Neuron (in vitro differentiated cells): ENCODE measurements around the gene DHCR24.
"Not testable (repeated sequence)": the region's sequence is repeated elsewhere in the genome, so short reads cannot be mapped to it uniquely, and the experiment has no call there.

Experiments used
- H2AFZ ChIP-seq: one replicate; pipeline ENCODE4 v1.6.1; 2013; ENCODE audit warnings: low read depth, mild to moderate bottlenecking, inconsistent platforms, low read length, moderate library complexity
- H3K27me3 ChIP-seq: one replicate; pipeline ENCODE4 v1.6.1; 2013; ENCODE audit warnings: low read length; ENCODE audit not compliant: insufficient read depth
- H3K36me3 ChIP-seq: one replicate; pipeline ENCODE4 v1.6.1; 2013; ENCODE audit warnings: low read length; ENCODE audit not compliant: insufficient read depth
- H3K4me1 ChIP-seq: one replicate; pipeline ENCODE4 v1.6.1; 2013; ENCODE audit warnings: low read length; ENCODE audit not compliant: insufficient read depth
- H3K4me3 ChIP-seq: 2 replicates; pipeline ENCODE4 v1.5.1; 2013; ENCODE audit warnings: mild to moderate bottlenecking, low read length, moderate library complexity
- H3K9me3 ChIP-seq: one replicate; pipeline ENCODE4 v1.6.1; 2013; ENCODE audit warnings: low read length

DHCR24 gene

DNA sequence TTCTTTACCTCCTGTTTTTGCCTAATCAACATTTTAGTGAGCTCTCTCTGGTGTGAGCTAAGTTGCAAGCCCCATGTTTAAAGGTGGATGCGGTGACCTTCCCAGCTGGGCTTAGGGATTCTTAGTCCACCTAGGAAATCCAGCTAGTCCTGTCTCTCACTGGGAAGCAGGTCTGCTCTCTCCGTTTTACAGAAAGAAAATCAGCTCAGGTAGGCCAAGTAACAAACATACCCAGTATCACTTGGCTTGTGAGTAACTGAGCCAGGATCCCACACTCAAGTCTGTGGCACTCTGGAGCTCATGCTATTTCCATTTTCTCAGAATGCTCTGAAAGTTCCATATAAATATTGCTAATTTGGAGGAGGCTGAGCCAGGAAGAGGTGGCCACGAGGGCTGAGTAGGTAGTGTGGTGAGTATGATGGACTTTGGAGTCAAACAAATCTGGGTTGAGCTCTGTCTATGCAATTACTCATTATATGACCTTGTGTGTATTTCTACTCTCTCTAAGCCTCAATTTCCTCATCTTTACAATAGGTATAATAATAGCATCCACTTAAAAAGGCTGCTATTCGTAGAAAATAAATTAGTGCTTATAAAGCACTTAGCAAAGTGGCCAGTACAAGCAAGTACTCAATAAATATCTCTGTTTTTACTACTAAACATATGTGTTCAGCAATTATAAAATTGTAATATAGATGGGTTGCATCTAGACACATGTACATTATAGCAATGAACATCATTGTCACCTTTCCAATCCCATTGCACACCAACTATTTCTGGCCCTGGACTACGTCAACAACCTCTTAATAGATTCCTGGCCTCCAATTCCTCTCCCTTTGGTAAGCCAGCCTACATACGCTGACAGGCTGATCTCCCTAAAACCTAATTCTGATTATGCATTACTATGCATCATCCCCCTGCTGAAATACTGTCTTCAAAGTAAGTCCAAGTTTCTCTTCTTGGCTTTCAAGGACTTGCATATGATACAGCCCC is 32.7 kb upstream of the DHCR24 start:
- no peaks in the 10 kb centered on the region for H3K36me3 ChIP-seq
- H3K4me3 ChIP-seq, result no peak overlapping the region
- H3K9me3 ChIP-seq, result no peaks in the 10 kb centered on the region
- no peaks in the 10 kb centered on the region for H3K4me1 ChIP-seq
- H2AFZ ChIP-seq, result no peak overlapping the region
- no peaks in the 10 kb centered on the region for H3K27me3 ChIP-seq

DNA sequence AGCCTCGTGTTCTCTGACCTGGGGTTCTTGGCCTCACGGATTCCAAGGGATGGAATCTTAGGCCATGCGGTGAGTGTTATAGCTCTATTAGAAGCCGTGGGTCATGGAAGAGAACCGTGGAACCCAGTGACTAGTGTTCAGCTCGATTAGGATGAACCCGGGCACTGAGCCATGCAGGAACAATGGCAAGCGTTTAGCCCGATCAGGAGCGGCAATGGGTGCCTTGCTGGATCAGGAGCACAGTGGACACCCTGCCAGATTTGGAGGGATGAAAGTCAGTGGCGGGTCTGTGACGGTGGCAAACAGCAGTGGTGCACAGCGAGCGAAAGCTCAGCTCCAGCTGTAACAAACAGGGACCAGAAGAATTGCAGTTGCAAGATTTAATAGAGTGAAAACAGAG is 24.1 kb upstream of the DHCR24 start:
- not testable (repeated sequence) for H3K4me3 ChIP-seq, H2AFZ ChIP-seq, H3K27me3 ChIP-seq, H3K36me3 ChIP-seq, H3K9me3 ChIP-seq, H3K4me1 ChIP-seq

DNA sequence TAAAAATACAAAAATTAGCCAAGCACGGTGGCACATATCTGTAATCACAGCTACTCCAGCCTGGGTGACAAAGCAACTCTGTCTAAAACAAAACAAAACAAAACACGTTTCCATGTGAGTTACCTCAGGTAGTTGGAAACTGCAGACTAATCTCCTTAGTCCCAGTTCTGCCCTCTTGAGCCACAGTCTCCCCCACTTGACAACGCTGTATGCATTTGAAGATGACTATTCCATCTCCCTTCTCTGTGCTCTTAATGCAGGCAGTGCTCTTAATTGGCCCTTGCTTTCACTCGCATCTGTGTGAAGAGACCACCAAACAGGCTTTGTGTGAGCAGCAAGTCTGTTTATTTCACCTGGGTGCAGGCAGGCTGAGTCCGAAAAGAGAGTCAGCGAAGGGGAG is 19.6 kb upstream of the DHCR24 start:
- no peaks in the 10 kb centered on the region for H3K9me3 ChIP-seq
- H2AFZ ChIP-seq, result no peak overlapping the region
- peaks cover 3% of the 10 kb centered on the region for H3K27me3 ChIP-seq
- no peaks in the 10 kb centered on the region for H3K36me3 ChIP-seq
- no peak overlapping the region for H3K4me3 ChIP-seq
- H3K4me1 ChIP-seq, result no peaks in the 10 kb centered on the region

DNA sequence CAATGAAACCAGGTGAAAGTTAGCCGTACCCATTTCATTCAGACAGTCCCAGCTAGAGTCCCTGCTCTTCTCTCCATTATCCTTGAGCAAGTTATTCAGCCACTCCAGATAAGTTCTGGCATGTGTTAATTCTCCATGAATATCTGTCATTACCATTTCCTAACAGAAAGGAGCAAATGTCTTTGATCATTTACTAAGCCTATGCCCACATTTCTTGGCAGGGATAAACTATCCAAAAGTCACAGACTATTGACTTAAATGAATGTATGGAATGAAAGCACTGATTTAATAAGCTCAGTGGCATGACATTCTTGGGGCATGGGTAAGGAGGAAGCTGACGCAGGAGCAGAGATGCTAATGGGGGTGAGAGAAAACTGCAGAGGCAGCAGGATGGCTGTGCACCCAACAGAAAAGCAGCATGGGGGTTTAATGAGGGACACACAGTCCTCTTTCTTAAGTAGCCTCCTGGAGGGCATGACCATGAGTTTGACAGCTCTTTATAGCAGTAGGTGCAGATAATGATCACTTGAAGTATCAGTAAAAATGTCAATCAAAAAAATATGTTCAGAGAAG is 17.6 kb upstream of the DHCR24 start:
- no peak overlapping the region for H3K4me3 ChIP-seq
- H2AFZ ChIP-seq, result no peak overlapping the region
- H3K36me3 ChIP-seq, result no peaks in the 10 kb centered on the region
- H3K9me3 ChIP-seq, result no peaks in the 10 kb centered on the region
- no peaks in the 10 kb centered on the region for H3K4me1 ChIP-seq
- H3K27me3 ChIP-seq, result peaks cover 3% of the 10 kb centered on the region

DNA sequence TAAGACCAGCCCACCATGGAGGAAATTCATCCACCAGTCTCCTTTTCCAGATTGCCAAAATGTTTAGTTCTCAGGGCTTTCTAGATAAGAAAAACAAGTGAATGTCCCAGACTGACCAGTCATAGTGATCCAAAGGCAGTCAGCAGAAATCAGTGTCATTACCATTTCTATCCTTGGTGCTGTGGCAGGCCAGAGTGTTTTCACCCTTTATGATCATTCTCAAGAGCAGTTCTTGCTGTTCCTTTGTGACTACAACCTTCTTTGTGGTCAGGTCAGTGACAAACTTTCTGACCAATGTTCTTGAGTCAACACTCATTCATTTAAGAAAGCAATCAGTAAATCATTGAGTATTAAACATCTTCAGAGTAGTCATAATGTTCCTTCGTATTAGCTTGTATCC is 7.3 kb upstream of the DHCR24 start:
- Histone ChIP-seq H3K4me3 (no peak overlapping the region), H2AFZ (no peak overlapping the region), H3K36me3 (no peaks in the 10 kb centered on the region), H3K27me3 (no peaks in the 10 kb centered on the region), H3K9me3 (no peaks in the 10 kb centered on the region), H3K4me1 (no peaks in the 10 kb centered on the region)

DNA sequence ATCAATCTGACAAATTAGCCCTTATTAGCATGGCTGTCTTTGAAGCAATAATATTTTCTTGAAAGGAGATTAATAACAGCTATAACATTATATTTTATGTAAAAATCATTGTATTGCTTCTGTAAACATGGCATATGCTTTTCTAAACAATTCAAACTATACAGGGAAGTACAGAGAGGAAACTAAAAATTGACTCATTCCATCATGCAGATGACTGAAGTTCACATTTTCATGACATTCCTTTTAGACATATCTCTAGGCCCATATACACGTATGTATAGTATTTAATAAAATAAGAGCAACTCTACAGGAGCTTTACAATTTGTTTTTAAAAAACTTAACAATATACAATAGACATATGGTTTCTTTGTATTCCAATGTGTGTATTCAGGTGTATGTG is 5.6 kb upstream of the DHCR24 start:
- Histone ChIP-seq H3K4me1 (peaks cover 9% of the 10 kb centered on the region), H3K4me3 (no peak overlapping the region), H3K9me3 (no peaks in the 10 kb centered on the region), H2AFZ (no peak overlapping the region), H3K36me3 (no peaks in the 10 kb centered on the region), H3K27me3 (no peaks in the 10 kb centered on the region)

DNA sequence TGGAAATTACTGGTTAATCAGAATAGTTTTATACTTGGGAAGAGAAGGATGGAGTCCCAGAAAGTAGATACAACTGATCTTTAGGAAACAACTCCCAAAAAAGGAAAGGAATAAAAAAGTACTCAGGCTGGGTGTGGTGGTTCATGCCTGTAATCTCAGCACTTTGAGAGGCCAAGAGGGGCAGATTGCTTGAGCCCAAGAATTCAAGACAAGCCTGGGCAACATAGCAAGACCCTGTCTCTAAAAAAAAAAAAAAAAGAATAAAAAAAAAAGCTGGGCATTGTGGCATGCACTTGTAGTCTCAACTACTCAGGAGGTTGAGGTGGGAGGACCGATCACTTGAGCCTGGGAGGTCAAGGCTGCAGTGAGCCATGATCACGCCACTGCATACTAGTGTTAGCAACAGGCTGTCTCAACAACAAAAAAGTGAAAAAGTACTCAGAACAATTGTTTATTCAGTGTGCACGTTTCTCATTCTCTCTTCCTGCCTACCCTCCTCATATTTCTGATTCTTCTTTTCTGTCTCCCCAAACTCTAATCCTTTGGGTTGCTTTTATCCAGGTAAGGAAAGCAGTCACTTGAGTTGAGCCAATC is 2.2 kb upstream of the DHCR24 start:
- Histone ChIP-seq H3K9me3 (no peaks in the 10 kb centered on the region), H3K36me3 (peaks cover 12% of the 10 kb centered on the region), H3K4me3 (no peak overlapping the region), H3K4me1 (peaks cover 29% of the 10 kb centered on the region), H3K27me3 (no peaks in the 10 kb centered on the region), H2AFZ (no peak overlapping the region)

DNA sequence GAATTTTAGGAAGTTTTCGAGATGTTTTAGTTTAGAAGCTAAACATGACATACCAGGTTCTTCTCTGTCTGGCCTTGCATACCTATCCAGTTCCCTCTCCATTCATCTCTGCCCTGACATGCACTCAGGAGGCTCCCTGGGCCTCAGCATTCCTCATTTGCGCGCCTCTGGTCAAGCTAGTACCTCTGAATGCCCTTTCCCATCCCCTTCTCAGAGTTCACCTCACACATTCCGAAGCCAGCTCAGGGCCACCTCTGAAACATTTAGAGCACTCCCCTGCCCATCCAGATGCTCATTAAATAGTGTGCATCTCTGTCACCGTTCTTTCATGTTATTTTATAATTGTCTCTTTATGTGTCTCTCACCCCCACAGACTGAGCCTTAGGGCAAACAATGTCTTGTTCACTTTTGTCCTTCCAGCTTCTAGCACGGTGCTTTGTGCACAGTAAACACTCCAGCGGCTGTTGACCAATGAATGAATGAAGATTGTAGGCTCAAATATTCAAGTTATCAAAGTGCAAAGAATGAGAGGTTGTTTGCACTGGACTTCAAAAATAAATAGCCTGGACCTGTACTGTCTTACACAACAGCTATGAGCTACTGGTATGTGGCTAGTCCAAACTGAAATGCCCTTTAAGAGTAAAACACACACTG is 1.2 kb upstream of the DHCR24 start:
- no peaks in the 10 kb centered on the region for H3K9me3 ChIP-seq
- H3K4me1 ChIP-seq, result peaks cover 37% of the 10 kb centered on the region
- peak overlapping the region; percentile 84 for H2AFZ ChIP-seq
- peaks cover 22% of the 10 kb centered on the region for H3K36me3 ChIP-seq
- no peaks in the 10 kb centered on the region for H3K27me3 ChIP-seq
- H3K4me3 ChIP-seq, result peak overlapping the region; percentile 98

DNA sequence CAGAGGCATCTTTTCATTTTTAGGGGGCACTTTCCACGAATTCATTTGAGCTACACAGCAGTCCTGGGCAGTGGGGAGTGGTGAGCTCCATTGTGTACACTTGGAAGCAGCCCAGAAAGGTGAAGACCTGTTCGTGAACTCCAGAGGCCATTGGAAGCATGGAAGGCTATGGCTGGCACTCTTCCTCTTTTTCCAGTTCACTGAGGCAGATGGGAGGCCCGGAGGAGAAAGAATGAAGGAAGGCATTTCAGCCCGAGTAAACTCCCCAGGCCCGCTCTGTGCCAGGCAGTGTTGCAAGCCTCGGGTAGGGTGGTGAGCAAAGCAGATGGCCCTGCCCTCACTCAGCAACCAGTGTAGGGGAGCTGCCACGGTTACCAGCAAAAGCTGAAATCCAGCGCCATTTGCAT is 673 bp upstream of the DHCR24 start:
- H3K4me3 ChIP-seq, result peak overlapping the region; percentile 98
- H3K9me3 ChIP-seq, result no peaks in the 10 kb centered on the region
- H3K36me3 ChIP-seq, result peaks cover 27% of the 10 kb centered on the region
- peaks cover 39% of the 10 kb centered on the region for H3K4me1 ChIP-seq
- no peaks in the 10 kb centered on the region for H3K27me3 ChIP-seq
- H2AFZ ChIP-seq, result peak overlapping the region; percentile 84

DNA sequence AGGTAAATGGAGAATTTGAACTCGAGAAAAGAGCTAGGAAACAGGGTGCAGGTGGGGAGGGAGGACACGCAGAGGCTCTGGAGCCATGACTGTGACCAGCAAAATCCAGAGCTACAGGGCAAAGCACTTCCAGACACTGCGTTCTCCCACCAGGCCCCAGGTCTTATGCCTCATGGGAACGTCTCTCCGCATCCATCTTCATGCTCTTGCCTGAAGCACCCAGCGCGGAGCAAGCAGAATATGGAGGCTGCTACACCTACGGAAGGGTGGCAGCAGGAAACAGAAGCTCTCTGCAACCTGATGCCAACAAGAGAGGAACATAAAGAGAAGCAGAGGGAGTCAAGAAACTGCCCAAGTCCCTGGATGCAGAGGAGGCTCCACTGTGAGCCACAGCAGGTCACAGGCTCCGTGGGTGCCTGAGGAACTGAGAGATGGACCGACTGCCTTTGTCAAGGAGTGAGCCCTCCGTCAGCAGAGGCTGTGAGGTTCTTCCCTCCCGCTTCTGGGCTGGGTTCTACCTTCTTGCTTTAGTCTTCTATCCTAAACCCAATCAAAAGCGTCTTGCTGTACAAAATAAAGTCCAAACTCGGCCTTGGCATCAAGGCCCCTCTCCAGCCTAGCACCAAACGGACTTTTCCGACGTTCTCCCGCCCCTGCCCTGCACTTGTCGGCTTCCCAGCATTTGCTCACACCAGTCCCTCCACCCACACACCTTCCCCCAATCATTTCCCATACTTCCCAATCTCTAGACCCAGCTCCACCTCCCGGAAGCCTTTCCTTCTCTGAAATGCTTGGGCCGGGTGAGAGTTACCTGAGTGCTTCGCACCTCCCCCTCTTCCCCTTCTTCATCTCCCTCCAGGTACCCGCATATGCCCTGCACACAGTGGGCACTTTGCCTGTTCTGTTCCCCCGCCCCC is 930 bp downstream of the DHCR24 start:
- Histone ChIP-seq H3K4me3 (peak overlapping the region; percentile 98), H2AFZ (peak overlapping the region; percentile 84), H3K36me3 (peaks cover 43% of the 10 kb centered on the region), H3K27me3 (no peaks in the 10 kb centered on the region), H3K4me1 (peaks cover 39% of the 10 kb centered on the region), H3K9me3 (peaks cover 8% of the 10 kb centered on the region)

DNA sequence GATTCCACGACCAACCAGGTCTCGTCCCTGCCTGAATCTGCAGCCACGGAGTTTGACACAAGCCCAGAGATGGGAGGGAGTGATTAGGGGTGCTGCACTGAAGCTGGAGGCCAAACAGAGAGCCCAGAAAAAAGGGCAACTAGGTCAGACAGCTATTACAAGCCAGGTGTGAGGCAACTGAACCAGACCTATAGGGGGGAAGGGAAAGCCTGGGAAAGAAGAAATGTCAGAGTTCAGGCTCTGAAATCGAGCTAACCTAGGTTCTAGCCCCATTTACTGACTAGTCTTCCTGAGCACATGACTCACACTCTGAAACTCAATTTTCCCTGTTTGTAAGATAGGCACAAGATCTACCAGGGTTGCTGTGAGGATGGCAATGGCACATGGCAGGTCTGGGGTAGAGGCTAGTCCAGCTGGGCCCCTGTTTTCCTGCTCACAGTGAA is 1.7 kb downstream of the DHCR24 start:
- Histone ChIP-seq H2AFZ (no peak overlapping the region), H3K9me3 (peaks cover 8% of the 10 kb centered on the region), H3K27me3 (no peaks in the 10 kb centered on the region), H3K36me3 (peaks cover 50% of the 10 kb centered on the region), H3K4me3 (peak overlapping the region; percentile 98), H3K4me1 (peaks cover 39% of the 10 kb centered on the region)

DNA sequence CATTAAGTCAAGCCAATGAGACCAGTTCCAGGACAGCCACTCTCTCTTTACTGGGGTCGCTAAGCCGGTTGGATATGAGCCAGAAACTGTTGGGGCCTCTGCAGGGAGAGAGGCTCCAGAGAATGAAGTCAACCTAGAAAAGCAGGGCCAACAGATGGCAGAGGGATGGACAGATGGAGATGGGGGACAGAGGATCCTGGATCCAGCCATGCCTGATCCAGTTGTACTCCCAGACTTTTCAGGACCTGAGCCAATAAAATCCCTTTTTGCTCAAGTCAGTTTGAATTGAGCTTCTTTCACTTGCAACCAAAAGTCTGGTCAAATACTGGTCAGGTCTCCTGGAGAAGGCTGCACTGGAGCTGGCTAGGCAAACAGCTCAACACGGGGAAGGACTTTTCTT is 2.2 kb downstream of the DHCR24 start:
- Histone ChIP-seq H3K27me3 (no peaks in the 10 kb centered on the region), H3K4me1 (peaks cover 39% of the 10 kb centered on the region), H2AFZ (no peak overlapping the region), H3K9me3 (peaks cover 8% of the 10 kb centered on the region), H3K36me3 (peaks cover 55% of the 10 kb centered on the region), H3K4me3 (peak overlapping the region; percentile 98)
